Activated CD8-positive, alpha-beta memory T cell treated with anti-CD3 and anti-CD28 coated beads, Interleukin-2, amount 10 ng/mL, durations not matched to agents 7 days and 5 days (primary cell): Measurements from ENCODE around the gene CNTN2. TPM values are rescaled to one million over a fixed set of nuclear protein-coding genes. Genes with fewer than 3 reads are reported as not detected.

Experiments used
- ATAC-seq: fragments of 150-1000 bp; cut with Tn5 transposase; one replicate; pipeline ENCODE4 v1.10.0; 2021; ENCODE audit warnings: moderate library complexity
- CTCF ChIA-PET: fragments of 350-600 bp; sonication (Branson Sonifier 250); formaldehyde crosslinking; loops from one replicate; lab custom pipeline; 2021; ENCODE audit warnings: antibody characterized with exemption; lab: Charles Lee
- DNase-seq: peaks from one replicate; pipeline ENCODE4 v3.0.0-alpha.2; 2020
- H3K27ac Mint-ChIP-seq: one replicate; pipeline ENCODE4 v1.8.0; 2021; ENCODE audit warnings: mild to moderate bottlenecking, mixed read lengths
- H3K27me3 Mint-ChIP-seq: one replicate; pipeline ENCODE4 v1.8.0; 2021; ENCODE audit warnings: mixed read lengths
- H3K36me3 Mint-ChIP-seq: one replicate; pipeline ENCODE4 v1.8.0; 2021; ENCODE audit warnings: mild to moderate bottlenecking, mixed read lengths
- H3K4me1 Mint-ChIP-seq: one replicate; pipeline ENCODE4 v1.8.0; 2021; ENCODE audit warnings: mixed read lengths
- H3K4me3 Mint-ChIP-seq: one replicate; pipeline ENCODE4 v1.8.0; 2021; ENCODE audit warnings: mild to moderate bottlenecking, moderate library complexity, mixed read lengths
- H3K9me3 Mint-ChIP-seq: one replicate; pipeline ENCODE4 v1.8.0; 2022; ENCODE audit warnings: low read depth, mixed read lengths
- total RNA-seq, 2 experiments: library from RNA; stranded (reverse); gene quantifications; one replicate each; pipeline ENCODE4 v1.2.3, GENCODE V29; 2021

The CNTN2 gene
- total RNA-seq: not detected

- H3K36me3 Mint-ChIP-seq: no peaks in the 10 kb centered on the region
- no peaks in the 10 kb centered on the region for H3K4me1 Mint-ChIP-seq
- DNase-seq: no peak
- CTCF ChIA-PET: interaction anchor here (1.2 to 1.9 kb wide), 2 partner anchors 10 to 18 kb away, joined by 3 to 8 read pairs; no protein-coding TSS in a partner anchor
- ATAC-seq: no peak
- H3K4me3 Mint-ChIP-seq: no peak within 1 kb of the TSS
- no peak within 1 kb of the TSS for H3K27ac Mint-ChIP-seq
- no peaks in the 10 kb centered on the region for H3K9me3 Mint-ChIP-seq
- peaks cover 62% of the 10 kb centered on the region for H3K27me3 Mint-ChIP-seq
Observed at GRCh38 chr1:205042911-205043806, at the start of gene CNTN2. CNTN2 (plus strand) TSS chr1:205043212; CDS start chr1:205053186, 9,974 bp downstream.

GRCh38 chr1:204994086-204994862 is 48.7 kb upstream of the CNTN2 start:
- no peaks in the 10 kb centered on the region for H3K36me3 Mint-ChIP-seq
- no peak overlapping the region for H3K27ac Mint-ChIP-seq
- peaks cover 12% of the 10 kb centered on the region for H3K4me1 Mint-ChIP-seq
- peaks cover 6% of the 10 kb centered on the region for H3K27me3 Mint-ChIP-seq
- DNase-seq: no peak
- no peak overlapping the region for H3K4me3 Mint-ChIP-seq
- CTCF ChIA-PET: interaction anchor here (1.4 to 3.3 kb wide), 2 partner anchors 67 to 261 kb away, joined by 5 to 14 read pairs; no protein-coding TSS in a partner anchor
- no peak for ATAC-seq
- H3K9me3 Mint-ChIP-seq: no peaks in the 10 kb centered on the region

- no peak for ATAC-seq
- no peaks in the 10 kb centered on the region for H3K9me3 Mint-ChIP-seq
- peaks cover 13% of the 10 kb centered on the region for H3K27me3 Mint-ChIP-seq
- CTCF ChIA-PET: no interaction called here
- H3K4me1 Mint-ChIP-seq: peaks cover 11% of the 10 kb centered on the region
- H3K4me3 Mint-ChIP-seq: no peak overlapping the region
- DNase-seq: no peak
- no peaks in the 10 kb centered on the region for H3K36me3 Mint-ChIP-seq
- H3K27ac Mint-ChIP-seq: no peak overlapping the region
Observed at GRCh38 chr1:204996981-204997380, 46.0 kb upstream of the CNTN2 start.

GRCh38 chr1:204997591-204998355 is 45.2 kb upstream of the CNTN2 start:
- no peaks in the 10 kb centered on the region for H3K36me3 Mint-ChIP-seq
- H3K27ac Mint-ChIP-seq: no peak overlapping the region
- peaks cover 13% of the 10 kb centered on the region for H3K27me3 Mint-ChIP-seq
- CTCF ChIA-PET: interaction anchor here (0.7 to 3.0 kb wide), 4 partner anchors 8 to 144 kb away, joined by 3 to 14 read pairs (median 3); no protein-coding TSS in a partner anchor
- ATAC-seq (no peak), DNase-seq (no peak)
- no peak overlapping the region for H3K4me3 Mint-ChIP-seq
- peaks cover 3% of the 10 kb centered on the region for H3K4me1 Mint-ChIP-seq
- no peaks in the 10 kb centered on the region for H3K9me3 Mint-ChIP-seq

- no peak overlapping the region for H3K4me3 Mint-ChIP-seq
- no peak overlapping the region for H3K27ac Mint-ChIP-seq
- CTCF ChIA-PET: interaction anchor here (3.6 kb wide), 1 partner anchor 61 kb away, joined by 16 read pairs; no protein-coding TSS in a partner anchor
- ATAC-seq: no peak
- H3K4me1 Mint-ChIP-seq: no peaks in the 10 kb centered on the region
- H3K27me3 Mint-ChIP-seq: peaks cover 16% of the 10 kb centered on the region
- DNase-seq: no peak
- H3K9me3 Mint-ChIP-seq: no peaks in the 10 kb centered on the region
- no peaks in the 10 kb centered on the region for H3K36me3 Mint-ChIP-seq
Observed at GRCh38 chr1:205001162-205001561, 41.9 kb upstream of the CNTN2 start.

GRCh38 chr1:205002705-205003104 is 40.3 kb upstream of the CNTN2 start:
- Mint-ChIP-seq H3K27ac (no peak overlapping the region), H3K9me3 (no peaks in the 10 kb centered on the region), H3K4me1 (no peaks in the 10 kb centered on the region), H3K4me3 (no peak overlapping the region), H3K36me3 (no peaks in the 10 kb centered on the region), H3K27me3 (peaks cover 20% of the 10 kb centered on the region)
- CTCF ChIA-PET: interaction anchor here (1.7 kb wide), 1 partner anchor 59 kb away, joined by 6 read pairs; no protein-coding TSS in a partner anchor
- ATAC-seq (no peak), DNase-seq (no peak)

GRCh38 chr1:205003358-205004131 is 39.5 kb upstream of the CNTN2 start:
- Mint-ChIP-seq H3K4me1 (no peaks in the 10 kb centered on the region), H3K27me3 (peaks cover 20% of the 10 kb centered on the region), H3K27ac (no peak overlapping the region), H3K9me3 (no peaks in the 10 kb centered on the region), H3K36me3 (no peaks in the 10 kb centered on the region), H3K4me3 (no peak overlapping the region)
- CTCF ChIA-PET: interaction anchor here (1.7 kb wide), 1 partner anchor 58 kb away, joined by 6 read pairs; no protein-coding TSS in a partner anchor
- DNase-seq: no peak
- ATAC-seq: no peak

GRCh38 chr1:205004351-205004750 is 38.7 kb upstream of the CNTN2 start:
- no peak overlapping the region for H3K27ac Mint-ChIP-seq
- H3K4me1 Mint-ChIP-seq: no peaks in the 10 kb centered on the region
- CTCF ChIA-PET: interaction anchor here (1.7 kb wide), 1 partner anchor 57 kb away, joined by 6 read pairs; no protein-coding TSS in a partner anchor
- H3K4me3 Mint-ChIP-seq: no peak overlapping the region
- DNase-seq (no peak), ATAC-seq (no peak)
- H3K9me3 Mint-ChIP-seq: no peaks in the 10 kb centered on the region
- no peaks in the 10 kb centered on the region for H3K36me3 Mint-ChIP-seq
- H3K27me3 Mint-ChIP-seq: peaks cover 15% of the 10 kb centered on the region

- CTCF ChIA-PET: no interaction called here
- Mint-ChIP-seq H3K4me1 (no peaks in the 10 kb centered on the region), H3K27me3 (peaks cover 6% of the 10 kb centered on the region), H3K4me3 (no peak overlapping the region), H3K27ac (no peak overlapping the region), H3K36me3 (no peaks in the 10 kb centered on the region), H3K9me3 (no peaks in the 10 kb centered on the region)
- DNase-seq (no peak), ATAC-seq (no peak)
Observed at GRCh38 chr1:205008896-205009295, 34.1 kb upstream of the CNTN2 start.

- Mint-ChIP-seq H3K27me3 (peaks cover 6% of the 10 kb centered on the region), H3K36me3 (no peaks in the 10 kb centered on the region), H3K4me3 (no peak overlapping the region), H3K9me3 (no peaks in the 10 kb centered on the region), H3K27ac (no peak overlapping the region), H3K4me1 (no peaks in the 10 kb centered on the region)
- DNase-seq (no peak), ATAC-seq (no peak)
- CTCF ChIA-PET: no interaction called here
Observed at GRCh38 chr1:205009670-205010069, 33.3 kb upstream of the CNTN2 start.

GRCh38 chr1:205012391-205013140 is 30.4 kb upstream of the CNTN2 start:
- CTCF ChIA-PET: no interaction called here
- ATAC-seq: no peak
- Mint-ChIP-seq H3K4me1 (no peaks in the 10 kb centered on the region), H3K9me3 (no peaks in the 10 kb centered on the region), H3K36me3 (no peaks in the 10 kb centered on the region), H3K27ac (no peak overlapping the region), H3K4me3 (no peak overlapping the region), H3K27me3 (no peaks in the 10 kb centered on the region)
- DNase-seq: no peak
